ENCODE data around the gene SLC1A1.
"Not testable (repeated sequence)": the region's sequence is repeated elsewhere in the genome, so short reads cannot be mapped to it uniquely, and the experiment has no call there.

Gene SLC1A1

DNA sequence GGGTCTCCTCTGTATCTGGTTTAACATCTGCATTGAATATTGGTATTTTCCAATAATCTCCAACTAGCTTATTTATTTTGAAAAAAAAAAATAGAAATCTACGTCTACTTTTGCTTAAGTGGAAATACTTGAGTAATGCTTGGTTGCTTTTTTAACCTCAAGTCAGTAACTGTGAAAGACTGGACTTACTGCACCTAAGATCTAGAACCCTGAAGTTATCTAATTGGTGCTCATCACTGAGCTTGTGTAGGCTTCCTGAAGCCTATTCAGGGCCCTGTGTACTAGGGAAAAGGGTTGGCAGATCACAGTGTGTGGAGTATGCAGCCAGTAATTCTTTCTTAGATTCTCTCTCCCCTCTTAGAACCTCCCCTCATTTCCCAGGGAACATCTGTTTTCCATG, 16.2 kb downstream of the SLC1A1 start:
- no peak for DNase-seq (ENCODE audit: low read depth)

GRCh38 chr9:4507306-4508130, 17.2 kb downstream of the SLC1A1 start:
- DNase-seq (ENCODE audit: low read depth), result no peak

- no peak for DNase-seq (ENCODE audit: low read depth)
Observed at GRCh38 chr9:4508246-4508906, 18.1 kb downstream of the SLC1A1 start.

GRCh38 chr9:4508907-4509589, 18.8 kb downstream of the SLC1A1 start:
- DNase-seq (ENCODE audit: low read depth), result no peak

GRCh38 chr9:4509590-4509984, 19.3 kb downstream of the SLC1A1 start:
- DNase-seq (ENCODE audit: low read depth), result no peak

GRCh38 chr9:4510546-4511322, 20.5 kb downstream of the SLC1A1 start:
- no peak for DNase-seq (ENCODE audit: low read depth)

GRCh38 chr9:4514252-4515128, 24.2 kb downstream of the SLC1A1 start:
- no peak for DNase-seq (ENCODE audit: low read depth)

DNA sequence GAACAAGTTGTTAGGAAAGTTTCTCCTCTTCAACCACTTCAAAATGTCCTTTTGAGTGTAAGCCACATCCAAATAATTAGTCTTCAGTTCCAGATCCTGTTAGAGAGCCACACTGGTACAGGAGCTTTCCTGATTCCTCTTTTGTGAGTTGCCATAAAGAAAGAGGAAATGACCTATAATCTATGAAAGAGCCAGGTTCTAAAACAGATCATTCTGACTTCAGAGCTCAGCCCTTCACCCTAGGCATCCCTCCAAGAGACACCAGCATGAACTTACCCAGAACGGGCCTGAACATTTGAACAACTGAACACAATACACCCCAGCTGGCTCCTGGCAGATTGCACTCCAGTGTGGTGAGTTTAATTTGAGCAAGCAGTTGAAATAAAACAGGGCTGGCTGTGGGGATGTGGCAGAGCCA, 25.7 kb downstream of the SLC1A1 start:
- DNase-seq (ENCODE audit: low read depth), result no peak

- DNase-seq (ENCODE audit: low read depth), result no peak
Observed at GRCh38 chr9:4517274-4517673, 27.0 kb downstream of the SLC1A1 start.

- DNase-seq (ENCODE audit: low read depth), result no peak
Observed at GRCh38 chr9:4519604-4520003, 29.3 kb downstream of the SLC1A1 start.

DNA sequence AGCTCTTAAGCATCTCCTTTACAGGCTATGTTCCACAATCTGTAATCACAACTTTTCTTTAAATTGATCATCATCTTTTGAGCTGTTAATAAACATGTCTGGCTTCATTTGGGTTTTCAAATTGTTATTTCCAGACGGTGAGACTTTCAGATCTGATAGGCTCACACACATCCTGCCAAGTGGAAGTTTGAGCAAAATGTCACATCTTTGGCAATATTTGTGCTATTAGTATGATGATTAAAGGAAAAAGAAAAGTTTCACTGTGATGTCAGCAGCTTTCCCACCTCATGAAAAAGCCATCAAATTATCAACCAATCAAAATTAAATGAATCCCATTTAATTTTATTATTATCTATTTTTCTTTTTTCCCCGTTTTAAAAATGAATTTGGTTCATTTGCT, 29.8 kb downstream of the SLC1A1 start:
- no peak for DNase-seq (ENCODE audit: low read depth)

DNA sequence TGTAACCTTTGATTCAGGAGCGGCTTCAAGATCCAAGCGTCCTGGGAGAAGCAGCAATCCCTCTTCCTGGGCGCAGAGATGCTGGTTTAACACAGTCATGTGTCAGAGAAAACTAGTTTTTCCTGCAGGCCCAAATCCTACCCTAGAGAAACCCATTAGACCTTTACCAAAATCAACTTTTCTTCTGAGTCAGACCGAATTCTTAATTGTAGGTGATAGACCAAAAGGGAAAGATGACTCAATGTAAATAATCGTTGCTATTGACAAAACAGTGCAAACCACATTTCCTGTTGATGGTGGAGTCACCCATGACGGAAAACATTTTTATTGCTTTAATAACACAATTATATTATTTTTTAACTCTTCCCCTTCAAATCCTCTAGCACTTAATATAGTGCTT, 40.1 kb downstream of the SLC1A1 start:
- no peak for DNase-seq (ENCODE audit: low read depth)

- not testable (repeated sequence) for DNase-seq (ENCODE audit: low read depth)
Observed at GRCh38 chr9:4530831-4531230, 40.6 kb downstream of the SLC1A1 start.

GRCh38 chr9:4531355-4531754, 41.1 kb downstream of the SLC1A1 start:
- DNase-seq (ENCODE audit: low read depth), result not testable (repeated sequence)

DNA sequence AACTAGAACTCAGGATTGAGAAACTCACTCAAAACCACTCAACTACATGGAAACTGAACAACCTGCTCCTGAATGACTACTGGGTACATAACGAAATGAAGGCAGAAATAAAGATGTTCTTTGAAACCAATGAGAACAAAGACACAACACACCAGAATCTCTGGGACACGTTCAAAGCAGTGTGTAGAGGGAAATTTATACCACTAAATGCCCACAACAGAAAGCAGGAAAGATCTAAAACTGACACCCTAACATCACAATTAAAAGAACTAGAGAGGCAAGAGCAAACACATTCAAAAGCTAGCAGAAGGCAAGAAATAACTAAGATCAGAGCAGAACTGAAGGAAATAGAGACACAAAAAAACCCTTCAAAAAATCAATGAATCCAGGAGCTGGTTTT, 43.6 kb downstream of the SLC1A1 start:
- DNase-seq (ENCODE audit: low read depth), result not testable (repeated sequence)

GRCh38 chr9:4536196-4536595, 45.9 kb downstream of the SLC1A1 start:
- DNase-seq (ENCODE audit: low read depth), result not testable (repeated sequence)

DNA sequence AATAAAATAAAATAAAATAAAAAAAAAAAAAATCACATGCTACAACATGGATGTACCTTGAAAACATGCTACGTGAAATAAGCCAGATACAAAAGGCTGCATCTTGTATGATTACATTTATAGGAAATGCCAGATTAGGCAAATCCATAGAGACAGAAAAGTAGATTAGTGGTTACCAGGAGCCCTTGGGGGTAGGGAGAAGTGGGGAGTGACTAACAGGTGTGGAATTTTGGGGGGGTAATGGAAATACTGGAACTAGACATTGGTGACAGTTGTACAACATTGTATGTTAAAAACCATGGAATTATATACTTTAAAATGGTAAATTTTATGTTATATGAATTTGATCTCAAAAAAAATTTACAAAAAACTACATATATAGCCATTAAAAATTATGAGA, 47.3 kb downstream of the SLC1A1 start:
- no peak for DNase-seq (ENCODE audit: low read depth)

GRCh38 chr9:4538107-4538506, 47.8 kb downstream of the SLC1A1 start:
- DNase-seq (ENCODE audit: low read depth), result no peak

DNA sequence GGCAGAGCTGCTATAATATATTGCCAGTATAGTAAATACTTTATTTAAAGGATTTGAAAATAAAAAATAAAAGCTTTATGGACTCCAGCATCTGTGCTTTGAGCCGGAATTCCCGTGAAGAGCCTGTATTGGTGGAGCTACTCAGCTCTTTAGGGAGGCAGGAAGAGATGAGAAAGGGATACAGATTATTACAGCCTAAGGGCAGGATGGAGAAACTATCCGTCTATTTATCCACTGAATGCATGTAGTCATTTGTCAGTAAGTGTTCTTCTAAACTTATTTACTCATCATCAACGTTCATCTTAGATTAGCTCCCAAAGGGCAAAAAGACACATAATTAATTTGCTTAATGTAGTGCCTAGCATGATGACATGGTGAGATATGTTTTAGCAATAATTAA, 48.4 kb downstream of the SLC1A1 start:
- no peak for DNase-seq (ENCODE audit: low read depth)

- no peak for DNase-seq (ENCODE audit: low read depth)
Observed at GRCh38 chr9:4540425-4540824, 50.2 kb downstream of the SLC1A1 start.

DNA sequence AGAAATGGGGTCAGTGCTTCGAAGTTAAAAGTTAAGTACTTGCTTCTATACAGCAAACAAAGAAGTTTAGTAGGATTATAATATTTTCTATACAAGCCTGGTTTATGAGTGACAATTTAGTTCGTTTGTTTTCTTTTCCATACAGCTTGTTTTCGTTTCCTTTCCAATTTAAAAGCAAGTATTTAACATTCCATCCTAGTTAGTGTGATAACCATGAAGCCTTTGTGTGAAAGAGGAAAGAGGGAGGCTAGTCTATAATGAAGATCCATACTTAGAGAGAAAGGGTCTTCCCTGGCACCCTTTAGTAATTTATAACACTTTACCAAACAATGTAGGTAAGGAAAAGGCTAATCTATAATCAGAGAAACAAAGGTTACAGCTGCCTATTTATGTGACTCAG, 51.0 kb downstream of the SLC1A1 start:
- no peak for DNase-seq (ENCODE audit: low read depth)
